Suprapubic skin (tissue), 4 donors: ENCODE measurements around the gene MTSS2. TPM values are rescaled to one million over a fixed set of nuclear protein-coding genes. Genes with fewer than 3 reads are reported as not detected.

Experiments
- DNase-seq, 2 donors: peaks; one replicate each; pipeline ENCODE4 v3.0.0-alpha.2; 2019; ENCODE audit warnings: low spot score in 2 of 2
- H3K27ac ChIP-seq: fragments of 200-600 bp; sonication (generic); one replicate; pipeline ENCODE4 v1.5.1; 2019
- H3K27me3 ChIP-seq: fragments of 200-600 bp; sonication (generic); one replicate; pipeline ENCODE4 v1.5.1; 2019
- H3K36me3 ChIP-seq: fragments of 200-600 bp; sonication (generic); one replicate; pipeline ENCODE4 v1.5.1; 2019
- H3K4me1 ChIP-seq: fragments of 200-600 bp; sonication (generic); one replicate; pipeline ENCODE4 v1.5.1; 2019
- H3K4me3 ChIP-seq: fragments of 200-600 bp; sonication (generic); one replicate; pipeline ENCODE4 v1.5.1; 2019; ENCODE audit warnings: mild to moderate bottlenecking
- H3K9me3 ChIP-seq: fragments of 200-600 bp; sonication (generic); one replicate; pipeline ENCODE4 v1.5.1; 2019
- EP300 ChIP-seq: sonication (generic); formaldehyde crosslinking; IDR thresholded peaks from one replicate; pipeline ENCODE4 v1.6.1; 2017; ENCODE audit warnings: antibody characterized with exemption
- POLR2A ChIP-seq, 2 donors: fragments of 450-650 bp; IDR thresholded peaks; one replicate each; pipeline ENCODE4 v1.6.1; 2017; ENCODE audit warnings: antibody characterized with exemption in 2 of 2, mild to moderate bottlenecking in 2 of 2, moderate library complexity in 2 of 2
- POLR2AphosphoS5 ChIP-seq, 3 donors: sonication (generic); formaldehyde crosslinking; IDR thresholded peaks; one replicate each; pipeline ENCODE4 v1.6.1; 2017; ENCODE audit warnings: antibody characterized with exemption in 3 of 3
- WGBS: methylation state at CpG from one replicate; pipeline ENCODE4 v1.1.5; 2018; 5-methylcytosine and 5-hydroxymethylcytosine counted together
- total RNA-seq, 4 donors: library from RNA; depleted of rRNA; stranded (reverse); fragments of >200 nt; gene quantifications; one replicate each; pipeline ENCODE4 v1.1.0, GENCODE V29; 2016
- TF ChIP-seq, protein P1 (sequence below), 2 donors: fragments of 200-600 bp in 1 of 2; fragments of 450-650 bp in 1 of 2; sonication (generic) in 1 of 2; IDR thresholded peaks; one replicate each; pipeline ENCODE4 v1.5.1; 2016 to 2019; ENCODE audit warnings: antibody characterized with exemption in 2 of 2, mild to moderate bottlenecking in 1 of 2, moderate library complexity in 1 of 2

MTSS2 gene
- total RNA-seq, 4 donors from 2014 or later: 30.1 to 58.7 (median 42.6) TPM

DNA sequence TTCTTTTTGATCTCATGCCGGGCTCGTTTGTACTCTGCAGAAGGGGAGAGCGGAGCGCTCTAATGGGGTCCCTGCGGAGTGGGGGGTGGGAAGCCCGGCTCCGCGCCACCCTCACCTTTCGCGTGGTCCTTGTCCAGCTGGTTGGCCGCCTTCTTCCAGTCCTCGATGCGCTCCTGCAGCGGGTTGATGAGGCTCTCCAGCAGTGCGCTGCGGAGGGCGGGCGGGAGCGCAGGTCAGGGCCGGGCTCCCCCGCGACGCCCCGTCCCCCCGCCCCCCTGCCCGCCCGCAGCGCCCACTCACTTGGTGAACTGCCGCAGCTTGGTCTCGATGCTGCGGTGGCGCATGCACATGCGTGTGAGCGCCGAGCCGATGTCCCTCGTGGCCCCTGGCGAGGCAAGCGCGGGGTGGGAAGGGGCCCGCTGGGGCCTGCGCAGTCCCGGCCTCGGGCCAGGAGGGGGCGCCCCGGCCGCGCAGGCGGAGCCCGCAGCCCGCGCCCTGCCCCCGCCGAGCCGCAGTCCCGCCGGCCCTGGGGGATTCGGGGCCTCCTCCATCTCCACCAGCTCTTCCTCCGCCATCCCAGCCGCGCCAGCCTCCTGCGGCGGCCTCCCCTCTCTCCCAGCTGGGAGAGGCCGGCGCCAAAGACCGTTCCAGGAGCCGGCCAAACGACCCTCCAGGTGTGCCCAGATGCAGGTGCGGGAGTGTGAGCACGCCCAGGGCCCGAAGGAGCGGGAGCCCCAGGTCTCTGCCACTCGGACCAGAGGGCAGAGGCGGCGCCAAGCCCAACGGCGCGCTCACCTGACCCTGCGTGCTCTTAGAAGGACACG lies 6.0 kb downstream of the MTSS2 start:
- Histone ChIP-seq H3K27me3 (no peaks in the 10 kb centered on the region), H3K4me3 (no peak overlapping the region), H3K4me1 (peaks cover 50% of the 10 kb centered on the region), H3K9me3 (no peaks in the 10 kb centered on the region), H3K27ac (peak overlapping the region; percentile 70), H3K36me3 (peaks cover 56% of the 10 kb centered on the region)
- WGBS: 72% methylated on average over 54 of the region's 80 CpGs
- TF ChIP-seq POLR2A (IDR thresholded peaks at IDR 0.05): no peak
- TF ChIP-seq, protein P1, sequence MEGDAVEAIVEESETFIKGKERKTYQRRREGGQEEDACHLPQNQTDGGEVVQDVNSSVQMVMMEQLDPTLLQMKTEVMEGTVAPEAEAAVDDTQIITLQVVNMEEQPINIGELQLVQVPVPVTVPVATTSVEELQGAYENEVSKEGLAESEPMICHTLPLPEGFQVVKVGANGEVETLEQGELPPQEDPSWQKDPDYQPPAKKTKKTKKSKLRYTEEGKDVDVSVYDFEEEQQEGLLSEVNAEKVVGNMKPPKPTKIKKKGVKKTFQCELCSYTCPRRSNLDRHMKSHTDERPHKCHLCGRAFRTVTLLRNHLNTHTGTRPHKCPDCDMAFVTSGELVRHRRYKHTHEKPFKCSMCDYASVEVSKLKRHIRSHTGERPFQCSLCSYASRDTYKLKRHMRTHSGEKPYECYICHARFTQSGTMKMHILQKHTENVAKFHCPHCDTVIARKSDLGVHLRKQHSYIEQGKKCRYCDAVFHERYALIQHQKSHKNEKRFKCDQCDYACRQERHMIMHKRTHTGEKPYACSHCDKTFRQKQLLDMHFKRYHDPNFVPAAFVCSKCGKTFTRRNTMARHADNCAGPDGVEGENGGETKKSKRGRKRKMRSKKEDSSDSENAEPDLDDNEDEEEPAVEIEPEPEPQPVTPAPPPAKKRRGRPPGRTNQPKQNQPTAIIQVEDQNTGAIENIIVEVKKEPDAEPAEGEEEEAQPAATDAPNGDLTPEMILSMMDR (IDR thresholded peaks at IDR 0.05): peak in 1 of 2 donors; percentile 52
- no peak for TF ChIP-seq POLR2AphosphoS5 (IDR thresholded peaks at IDR 0.05)
- TF ChIP-seq EP300: no peak
- DNase-seq: no peak

DNA sequence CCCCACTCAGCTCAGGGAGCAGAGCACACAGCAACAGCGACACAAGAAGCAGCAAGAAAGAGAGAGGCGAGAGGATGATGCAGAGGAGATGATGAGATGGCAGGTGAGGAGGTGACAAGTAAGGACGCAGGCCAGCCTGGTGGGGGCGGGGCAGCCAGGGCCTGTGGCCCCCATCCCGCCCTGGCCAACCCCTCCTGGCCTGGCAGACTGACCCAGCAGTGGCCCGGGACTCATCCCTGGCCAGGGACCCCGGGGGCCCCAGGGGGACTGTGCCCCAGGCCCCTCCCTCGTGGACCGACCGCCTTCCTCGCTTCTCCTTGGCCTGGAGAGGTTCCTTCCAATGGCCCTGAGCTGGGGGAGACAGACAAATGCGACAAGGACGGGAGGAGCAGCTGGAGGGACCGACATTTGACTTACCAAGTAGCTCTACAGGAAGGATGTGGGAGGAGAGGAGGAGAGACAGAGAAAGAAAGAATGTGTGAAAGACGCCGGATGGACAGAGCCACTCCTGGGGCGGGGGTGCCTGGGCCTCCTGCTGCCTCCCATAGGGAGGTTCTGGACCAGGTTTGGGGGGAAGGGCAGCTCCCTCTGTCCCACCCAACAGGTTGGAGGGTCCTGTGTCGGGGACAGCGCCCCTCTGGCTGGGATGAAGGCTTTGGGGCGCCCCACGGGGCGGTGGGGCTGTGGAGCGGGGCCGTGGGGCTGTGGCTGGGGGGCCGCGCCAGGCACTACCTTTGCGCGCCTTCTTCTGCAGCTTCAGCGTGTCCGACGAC lies 6.8 kb downstream of the MTSS2 start:
- Histone ChIP-seq H3K27me3 (no peaks in the 10 kb centered on the region), H3K36me3 (peaks cover 64% of the 10 kb centered on the region), H3K4me3 (no peak overlapping the region), H3K9me3 (no peaks in the 10 kb centered on the region), H3K27ac (no peak overlapping the region), H3K4me1 (peaks cover 42% of the 10 kb centered on the region)
- TF ChIP-seq, protein P1 (IDR thresholded peaks at IDR 0.05): no peak
- TF ChIP-seq EP300 (no peak), POLR2AphosphoS5 (IDR thresholded peaks at IDR 0.05) (no peak), POLR2A (IDR thresholded peaks at IDR 0.05) (no peak)
- WGBS: 88% methylated on average over 27 of the region's 31 CpGs
- DNase-seq: no peak

DNA sequence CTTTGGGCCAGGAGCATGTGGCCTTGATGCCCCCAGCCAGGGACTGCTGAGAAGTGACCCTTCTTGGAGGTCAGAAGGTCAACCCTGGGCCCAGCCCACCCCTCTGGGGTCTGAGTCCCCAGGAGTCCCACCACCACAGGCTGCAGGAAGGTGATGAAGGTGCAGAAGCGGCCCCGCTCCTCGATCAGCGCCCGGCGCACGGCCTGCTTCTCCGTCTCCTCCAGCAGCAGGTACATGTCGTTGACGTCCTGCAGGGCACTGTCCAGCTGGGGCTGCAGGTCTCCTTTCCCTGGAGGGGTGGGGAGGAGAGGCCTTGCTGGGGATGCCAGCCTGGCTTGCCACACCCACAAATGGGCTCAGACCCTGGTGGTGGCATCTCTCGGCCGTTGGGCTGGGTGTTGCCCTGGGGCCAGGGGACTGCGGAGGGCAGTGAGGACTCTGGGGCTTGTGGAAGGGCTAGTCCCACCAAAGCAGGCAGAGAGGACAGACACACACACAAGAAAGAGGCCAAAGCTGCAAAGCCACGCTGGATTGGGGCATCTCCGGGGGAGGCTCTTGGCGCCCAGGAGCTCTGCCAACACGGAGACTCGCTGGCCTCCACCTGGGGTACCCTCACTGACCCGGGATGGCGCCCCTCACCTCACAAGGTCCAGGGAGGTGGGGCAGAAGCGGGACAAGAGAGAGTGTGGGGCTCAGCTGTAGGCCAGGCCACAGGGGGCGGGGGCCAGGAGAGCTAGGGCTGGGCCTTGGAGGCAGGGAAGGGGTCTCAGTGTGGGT lies 7.5 kb downstream of the MTSS2 start:
- no peak overlapping the region for H3K4me3 ChIP-seq
- TF ChIP-seq POLR2A (IDR thresholded peaks at IDR 0.05): no peak
- TF ChIP-seq, protein P1 (IDR thresholded peaks at IDR 0.05): no peak
- no peak for TF ChIP-seq EP300
- no peak for TF ChIP-seq POLR2AphosphoS5 (IDR thresholded peaks at IDR 0.05)
- H3K36me3 ChIP-seq: peaks cover 71% of the 10 kb centered on the region
- 90% methylated on average over 18 of the region's 22 CpGs for WGBS
- H3K9me3 ChIP-seq: no peaks in the 10 kb centered on the region
- DNase-seq: no peak
- peaks cover 34% of the 10 kb centered on the region for H3K4me1 ChIP-seq
- no peaks in the 10 kb centered on the region for H3K27me3 ChIP-seq
- H3K27ac ChIP-seq: no peak overlapping the region

DNA sequence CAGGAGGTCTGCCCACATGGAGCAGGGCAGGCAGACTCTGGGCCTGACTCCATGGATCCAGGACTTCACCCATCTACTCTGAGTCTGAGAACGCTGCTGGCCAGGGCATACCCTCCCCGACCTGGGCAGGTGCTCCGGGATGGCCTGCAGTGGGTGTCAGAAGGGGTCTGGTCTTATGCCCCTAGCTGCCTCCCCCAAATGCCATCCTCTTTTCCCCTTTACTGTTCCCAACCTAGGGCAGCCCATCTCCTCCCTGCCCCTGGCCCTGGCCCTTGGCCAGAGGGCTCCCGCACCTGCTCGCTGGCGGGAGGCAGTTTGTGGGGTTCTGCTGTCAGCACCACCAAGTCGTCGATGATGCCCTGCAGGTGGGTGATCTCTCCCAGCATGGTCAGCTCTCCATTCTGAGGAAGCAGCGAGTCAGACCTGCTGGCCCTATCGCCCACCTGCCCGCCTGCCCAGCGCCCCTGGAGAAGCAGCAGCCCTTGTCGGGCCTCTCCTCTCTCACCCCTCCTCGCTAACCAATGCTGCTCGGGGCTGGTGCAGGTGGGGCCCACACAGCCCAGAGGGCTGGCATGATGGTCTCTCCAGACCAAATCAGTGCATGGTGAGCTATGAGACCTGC lies 8.2 kb downstream of the MTSS2 start:
- peaks cover 77% of the 10 kb centered on the region for H3K36me3 ChIP-seq
- H3K27me3 ChIP-seq: no peaks in the 10 kb centered on the region
- 100% methylated on average over 6 of the region's 15 CpGs for WGBS
- H3K4me1 ChIP-seq: peaks cover 27% of the 10 kb centered on the region
- TF ChIP-seq, protein P1 (IDR thresholded peaks at IDR 0.05): no peak
- TF ChIP-seq EP300: no peak
- no peak for TF ChIP-seq POLR2AphosphoS5 (IDR thresholded peaks at IDR 0.05)
- no peak for TF ChIP-seq POLR2A (IDR thresholded peaks at IDR 0.05)
- H3K27ac ChIP-seq: no peak overlapping the region
- H3K4me3 ChIP-seq: no peak overlapping the region
- DNase-seq: no peak
- no peaks in the 10 kb centered on the region for H3K9me3 ChIP-seq
